ENCODE results near the gene ZNF768.

ZNF768 gene

GRCh38 chr16:30526137-30526822 is at the start of gene ZNF768:
TSS of gene ZNF768 (minus strand) at chr16:30526566. CDS start at chr16:30526413, 153 bp downstream.
- no peak for DNase-seq

- no peak for DNase-seq
These were observed 48.3 kb upstream of the ZNF768 start for GRCh38 chr16:30574678-30575077.

GRCh38 chr16:30571445-30572322 is 45.3 kb upstream of the ZNF768 start, which contains the start of gene ZNF688:
TSS of gene ZNF688 (minus strand) at chr16:30571714. CDS start at chr16:30571629, 85 bp downstream.
- peak; percentile 90 for DNase-seq

GRCh38 chr16:30570636-30571444 is 44.5 kb upstream of the ZNF768 start:
- DNase-seq: no peak

GRCh38 chr16:30569746-30570635 is 43.6 kb upstream of the ZNF768 start:
- DNase-seq: no peak

GRCh38 chr16:30569281-30569680 is 42.9 kb upstream of the ZNF768 start:
- no peak for DNase-seq

- no peak for DNase-seq
These were observed 41.7 kb upstream of the ZNF768 start for GRCh38 chr16:30567991-30568638.

- peak; percentile 65 for DNase-seq
These were observed 41.0 kb upstream of the ZNF768 start for GRCh38 chr16:30567160-30567990.

- DNase-seq: no peak
These were observed 40.2 kb upstream of the ZNF768 start for GRCh38 chr16:30566531-30566930.

- DNase-seq: no peak
These were observed 39.6 kb upstream of the ZNF768 start for GRCh38 chr16:30565984-30566383.

- DNase-seq: no peak
These were observed 39.2 kb upstream of the ZNF768 start for GRCh38 chr16:30565526-30565925.

GRCh38 chr16:30562021-30562420 is 35.7 kb upstream of the ZNF768 start:
- DNase-seq: no peak

GRCh38 chr16:30561089-30561816 is 34.9 kb upstream of the ZNF768 start:
- DNase-seq: no peak

- no peak for DNase-seq
These were observed 33.3 kb upstream of the ZNF768 start for GRCh38 chr16:30559690-30560089.

- DNase-seq: no peak
These were observed 32.5 kb upstream of the ZNF768 start for GRCh38 chr16:30558789-30559377.

- DNase-seq: peak; percentile 94
These were observed 31.8 kb upstream of the ZNF768 start, which contains the start of gene ZNF764 for GRCh38 chr16:30557957-30558788. TSS of gene ZNF764 (minus strand) at chr16:30558374. CDS start at chr16:30558182, 192 bp downstream.

- no peak for DNase-seq
These were observed 31.3 kb upstream of the ZNF768 start for GRCh38 chr16:30557707-30557956.

- no peak for DNase-seq
These were observed 29.7 kb upstream of the ZNF768 start for GRCh38 chr16:30556125-30556473.

All from stimulated activated CD4-positive, alpha-beta T cell treated with anti-CD3 and anti-CD28 coated beads, Interleukin-4, amount 100 ng/mL, for 1 hour (primary cell).